ENCODE measurements around the gene UPK2. TPM values are rescaled to one million over a fixed set of nuclear protein-coding genes. Genes with fewer than 3 reads are reported as not detected.
"Not testable (repeated sequence)": the region's sequence is repeated elsewhere in the genome, so short reads cannot be mapped to it uniquely, and the experiment has no call there.

The UPK2 gene
- total RNA-seq, 1 donor from 2014 or later = 0.41 TPM

GRCh38 chr11:118961189-118961588 is 5.1 kb downstream of the UPK2 start:
- no peaks in the 10 kb centered on the region for H3K4me1 Mint-ChIP-seq (ENCODE audit: low read depth)
- H3K27ac Mint-ChIP-seq = no peak overlapping the region
- no peaks in the 10 kb centered on the region for H3K9me3 Mint-ChIP-seq (ENCODE audit: low read depth)
- DNase-seq (ENCODE audit: low spot score, unreplicated experiment) = no peak
- no peak overlapping the region for H3K4me3 Mint-ChIP-seq (ENCODE audit: low read depth)
- TF ChIP-seq CTCF (IDR thresholded peaks at IDR 0.05; ENCODE audit: unreplicated experiment) = no peak
- H3K36me3 Mint-ChIP-seq (ENCODE audit: insufficient read depth) = no peaks in the 10 kb centered on the region
- peaks cover 29% of the 10 kb centered on the region for H3K27me3 Mint-ChIP-seq

- no peak overlapping the region for H3K4me3 Mint-ChIP-seq (ENCODE audit: low read depth)
- no peak for TF ChIP-seq CTCF (IDR thresholded peaks at IDR 0.05; ENCODE audit: unreplicated experiment)
- H3K9me3 Mint-ChIP-seq (ENCODE audit: low read depth) = no peaks in the 10 kb centered on the region
- H3K4me1 Mint-ChIP-seq (ENCODE audit: low read depth) = no peaks in the 10 kb centered on the region
- H3K27me3 Mint-ChIP-seq = peaks cover 25% of the 10 kb centered on the region
- H3K27ac Mint-ChIP-seq = no peak overlapping the region
- DNase-seq (ENCODE audit: low spot score, unreplicated experiment) = no peak
- H3K36me3 Mint-ChIP-seq (ENCODE audit: insufficient read depth) = no peaks in the 10 kb centered on the region
Measured at GRCh38 chr11:118961591-118961990, 5.5 kb downstream of the UPK2 start.

GRCh38 chr11:118969508-118969907 is 13.4 kb downstream of the UPK2 start:
- H3K4me3 Mint-ChIP-seq (ENCODE audit: low read depth); H3K27ac Mint-ChIP-seq; H3K27me3 Mint-ChIP-seq; H3K36me3 Mint-ChIP-seq (ENCODE audit: insufficient read depth); DNase-seq (ENCODE audit: low spot score, unreplicated experiment); H3K4me1 Mint-ChIP-seq (ENCODE audit: low read depth); H3K9me3 Mint-ChIP-seq (ENCODE audit: low read depth): not testable (repeated sequence)

- Mint-ChIP-seq H3K27ac (no peak within 1 kb of the TSS), H3K36me3 (ENCODE audit: insufficient read depth) (peaks cover 3% of the 10 kb centered on the region), H3K4me3 (ENCODE audit: low read depth) (no peak within 1 kb of the TSS), H3K4me1 (ENCODE audit: low read depth) (peaks cover 3% of the 10 kb centered on the region), H3K9me3 (ENCODE audit: low read depth) (peaks cover 4% of the 10 kb centered on the region), H3K27me3 (peaks cover 6% of the 10 kb centered on the region)
- no peak for TF ChIP-seq CTCF (IDR thresholded peaks at IDR 0.05; ENCODE audit: unreplicated experiment)
- no peak for DNase-seq (ENCODE audit: low spot score, unreplicated experiment)
Measured at GRCh38 chr11:118971646-118972045, 15.5 kb downstream of the UPK2 start, which contains the start of gene FOXR1. TSS of gene FOXR1 (plus strand) at chr11:118971761. CDS start at chr11:118971932, 171 bp downstream.

- TF ChIP-seq CTCF (IDR thresholded peaks at IDR 0.05; ENCODE audit: unreplicated experiment) = no peak
- Mint-ChIP-seq H3K27me3 (peaks cover 13% of the 10 kb centered on the region), H3K36me3 (ENCODE audit: insufficient read depth) (peaks cover 3% of the 10 kb centered on the region), H3K4me1 (ENCODE audit: low read depth) (peaks cover 3% of the 10 kb centered on the region), H3K9me3 (ENCODE audit: low read depth) (peaks cover 4% of the 10 kb centered on the region), H3K4me3 (ENCODE audit: low read depth) (no peak overlapping the region), H3K27ac (no peak overlapping the region)
- DNase-seq (ENCODE audit: low spot score, unreplicated experiment) = no peak
Measured at GRCh38 chr11:118973985-118974384, 17.9 kb downstream of the UPK2 start.

All from progenitor cell of endocrine pancreas (in vitro differentiated cells).